ENCODE measurements around the gene BTBD9. TPM values are rescaled to one million over a fixed set of nuclear protein-coding genes. Genes with fewer than 3 reads are reported as not detected.

BTBD9 gene
- total and polyA plus RNA-seq, 5 donors: 9.8 to 24.6 (median 23.7) TPM

- ATAC-seq: no peak
- Histone ChIP-seq H3K9me3 (ENCODE audit: control insufficient read depth, low read length) (no peaks in the 10 kb centered on the region), H3K27me3 (ENCODE audit: control insufficient read depth, insufficient read depth) (no peaks in the 10 kb centered on the region), H3K4me3 (ENCODE audit: low read length) (no peak overlapping the region), H3K27ac (ENCODE audit: low read length) (no peak overlapping the region), H3K4me1 (ENCODE audit: control insufficient read depth, insufficient read depth, low read length) (peaks cover 10% of the 10 kb centered on the region)
- 65% methylated on average over 18 of the region's 18 CpGs for WGBS
- intact Hi-C loops (cut with DNase I): no loop called here
- no peak for DNase-seq
These were observed 430.1 kb downstream of the BTBD9 start for GRCh38 chr6:38209371-38210260.

GRCh38 chr6:38208028-38208427, 431.7 kb downstream of the BTBD9 start:
- Histone ChIP-seq H3K27me3 (ENCODE audit: control insufficient read depth, insufficient read depth) (no peaks in the 10 kb centered on the region), H3K4me3 (ENCODE audit: low read length) (no peak overlapping the region), H3K4me1 (ENCODE audit: control insufficient read depth, insufficient read depth, low read length) (peaks cover 10% of the 10 kb centered on the region), H3K9me3 (ENCODE audit: control insufficient read depth, low read length) (no peaks in the 10 kb centered on the region), H3K27ac (ENCODE audit: low read length) (no peak overlapping the region)
- intact Hi-C loops (cut with DNase I): no loop called here
- DNase-seq: no peak
- no peak for ATAC-seq
- WGBS: 95% methylated on average over 8 of the region's 8 CpGs

- intact Hi-C loops (cut with DNase I): no loop called here
- ATAC-seq (no peak), DNase-seq (no peak)
- H3K27me3 ChIP-seq (ENCODE audit: control insufficient read depth, insufficient read depth): no peaks in the 10 kb centered on the region
- peaks cover 6% of the 10 kb centered on the region for H3K4me1 ChIP-seq (ENCODE audit: control insufficient read depth, insufficient read depth, low read length)
- 95% methylated on average over 4 of the region's 4 CpGs for WGBS
- no peak overlapping the region for H3K4me3 ChIP-seq (ENCODE audit: low read length)
- no peak overlapping the region for H3K27ac ChIP-seq (ENCODE audit: low read length)
- H3K9me3 ChIP-seq (ENCODE audit: control insufficient read depth, low read length): no peaks in the 10 kb centered on the region
These were observed 432.4 kb downstream of the BTBD9 start for GRCh38 chr6:38207375-38207774.

- ATAC-seq: no peak
- intact Hi-C loops (cut with DNase I): no loop called here
- WGBS: 74% methylated on average over 8 of the region's 8 CpGs
- H3K4me1 ChIP-seq (ENCODE audit: control insufficient read depth, insufficient read depth, low read length): no peaks in the 10 kb centered on the region
- no peak overlapping the region for H3K4me3 ChIP-seq (ENCODE audit: low read length)
- no peak overlapping the region for H3K27ac ChIP-seq (ENCODE audit: low read length)
- no peaks in the 10 kb centered on the region for H3K27me3 ChIP-seq (ENCODE audit: control insufficient read depth, insufficient read depth)
- no peaks in the 10 kb centered on the region for H3K9me3 ChIP-seq (ENCODE audit: control insufficient read depth, low read length)
- no peak for DNase-seq
These were observed 441.5 kb downstream of the BTBD9 start for GRCh38 chr6:38198219-38198618.

DNA sequence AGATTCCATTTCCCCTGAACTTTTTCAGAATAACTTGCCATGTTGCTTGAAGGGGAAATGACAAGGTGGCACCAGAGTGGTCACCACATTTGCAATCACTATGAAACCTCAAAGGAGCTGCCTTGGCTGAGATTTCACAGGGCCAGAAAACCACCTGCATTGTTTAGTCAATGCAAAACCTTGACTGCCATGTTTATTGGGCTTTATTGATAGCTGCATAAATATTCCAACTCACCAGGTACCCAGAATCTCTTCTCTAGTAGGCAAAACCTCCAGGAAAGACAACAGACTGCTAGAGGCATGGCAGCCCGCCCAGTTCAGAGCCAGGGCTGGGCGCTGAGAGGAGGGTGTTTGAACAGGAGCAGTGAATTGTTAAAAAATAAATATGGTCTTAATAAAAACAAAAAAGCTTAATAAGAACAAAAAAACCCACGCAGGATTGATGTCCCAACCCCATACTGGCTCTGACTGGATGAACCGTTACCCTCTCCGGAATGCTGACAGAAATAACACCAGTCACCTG, 444.6 kb downstream of the BTBD9 start:
- WGBS: 97% methylated on average over 5 of the region's 5 CpGs

GRCh38 chr6:38194589-38194988, 445.1 kb downstream of the BTBD9 start:
- Histone ChIP-seq H3K4me1 (ENCODE audit: control insufficient read depth, insufficient read depth, low read length) (no peaks in the 10 kb centered on the region), H3K4me3 (ENCODE audit: low read length) (no peak overlapping the region), H3K27ac (ENCODE audit: low read length) (no peak overlapping the region), H3K27me3 (ENCODE audit: control insufficient read depth, insufficient read depth) (no peaks in the 10 kb centered on the region), H3K9me3 (ENCODE audit: control insufficient read depth, low read length) (no peaks in the 10 kb centered on the region)
- DNase-seq (no peak), ATAC-seq (no peak)
- WGBS: 93% methylated on average over 7 of the region's 7 CpGs
- intact Hi-C loops (cut with DNase I): no loop called here

More for the DNA sequence above, 444.6 kb downstream of the BTBD9 start:
- Histone ChIP-seq H3K9me3 (ENCODE audit: control insufficient read depth, low read length) (no peaks in the 10 kb centered on the region), H3K4me1 (ENCODE audit: control insufficient read depth, insufficient read depth, low read length) (no peaks in the 10 kb centered on the region), H3K27ac (ENCODE audit: low read length) (no peak overlapping the region), H3K27me3 (ENCODE audit: control insufficient read depth, insufficient read depth) (no peaks in the 10 kb centered on the region), H3K4me3 (ENCODE audit: low read length) (no peak overlapping the region)
- DNase-seq (no peak), ATAC-seq (no peak)
- intact Hi-C loops (cut with DNase I): no loop called here

- no peaks in the 10 kb centered on the region for H3K9me3 ChIP-seq (ENCODE audit: control insufficient read depth, low read length)
- DNase-seq: no peak
- H3K4me3 ChIP-seq (ENCODE audit: low read length): no peak overlapping the region
- no peak overlapping the region for H3K27ac ChIP-seq (ENCODE audit: low read length)
- ATAC-seq: no peak
- H3K27me3 ChIP-seq (ENCODE audit: control insufficient read depth, insufficient read depth): no peaks in the 10 kb centered on the region
- WGBS: 92% methylated on average over 2 of the region's 2 CpGs
- H3K4me1 ChIP-seq (ENCODE audit: control insufficient read depth, insufficient read depth, low read length): no peaks in the 10 kb centered on the region
- intact Hi-C loops (cut with DNase I): no loop called here
These were observed 445.5 kb downstream of the BTBD9 start for GRCh38 chr6:38194282-38194572.

DNA sequence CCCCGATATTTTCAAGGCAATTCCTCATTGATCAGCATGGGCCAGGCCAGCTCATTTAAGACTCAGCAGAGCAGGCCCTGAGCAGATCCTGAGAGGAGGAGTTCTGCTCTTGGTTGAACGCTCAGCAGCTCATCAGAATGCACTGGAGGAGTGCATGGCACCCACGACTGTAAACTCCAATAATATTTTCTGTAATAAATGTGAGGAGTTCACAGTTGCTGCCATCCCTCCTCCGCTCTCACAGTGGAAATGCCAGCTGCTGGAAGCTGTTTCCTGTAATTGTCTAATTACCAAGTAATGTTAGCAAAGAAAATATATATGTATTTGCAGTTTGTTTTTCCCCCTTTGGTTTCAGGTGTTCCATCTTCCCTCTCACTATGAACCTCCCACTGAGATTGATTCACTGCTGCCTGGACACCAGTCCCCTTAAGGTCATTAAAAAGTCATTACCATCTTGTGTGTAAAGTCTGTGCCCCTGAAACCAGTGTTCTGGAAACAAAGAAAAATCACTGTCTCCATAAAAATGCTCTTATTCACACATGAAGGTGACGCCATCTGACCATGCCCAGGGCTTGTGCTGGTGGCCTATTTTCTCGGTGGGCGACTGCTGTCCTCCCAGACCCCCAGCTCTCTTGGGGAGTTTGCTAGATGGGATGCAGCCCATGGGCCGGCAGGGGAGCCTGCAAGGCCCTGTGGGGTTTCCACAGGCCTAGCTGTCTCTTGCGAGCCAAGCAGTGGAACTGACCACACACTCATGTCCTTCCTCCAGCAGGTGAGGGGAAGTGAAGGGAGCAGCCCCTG, 446.0 kb downstream of the BTBD9 start:
- Histone ChIP-seq H3K4me3 (ENCODE audit: low read length) (no peak overlapping the region), H3K4me1 (ENCODE audit: control insufficient read depth, insufficient read depth, low read length) (no peaks in the 10 kb centered on the region), H3K27me3 (ENCODE audit: control insufficient read depth, insufficient read depth) (no peaks in the 10 kb centered on the region), H3K9me3 (ENCODE audit: control insufficient read depth, low read length) (no peaks in the 10 kb centered on the region), H3K27ac (ENCODE audit: low read length) (no peak overlapping the region)
- intact Hi-C loops (cut with DNase I): no loop called here
- no peak for ATAC-seq
- 85% methylated on average over 9 of the region's 9 CpGs for WGBS
- DNase-seq: no peak

DNA sequence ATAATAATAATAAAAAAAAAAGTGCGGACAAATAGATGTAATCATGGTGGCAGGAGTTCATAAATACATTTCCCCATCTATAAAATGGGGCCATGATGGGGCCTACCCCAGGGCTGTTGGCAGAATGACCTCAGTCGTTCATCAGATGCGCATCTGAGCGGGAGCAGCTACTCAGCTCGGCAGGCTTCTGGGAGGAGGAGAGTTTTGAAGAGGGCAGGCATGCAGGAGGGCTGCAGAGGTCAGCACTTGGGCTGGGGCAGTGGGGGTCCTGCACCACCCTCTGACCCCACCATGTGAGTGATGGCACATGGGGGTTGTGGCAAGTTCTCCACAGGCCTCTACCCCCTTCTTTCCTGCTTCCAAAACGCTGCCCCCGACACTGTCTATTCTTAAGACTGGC, 446.7 kb downstream of the BTBD9 start:
- ATAC-seq: no peak
- Histone ChIP-seq H3K4me1 (ENCODE audit: control insufficient read depth, insufficient read depth, low read length) (no peaks in the 10 kb centered on the region), H3K27ac (ENCODE audit: low read length) (no peak overlapping the region), H3K27me3 (ENCODE audit: control insufficient read depth, insufficient read depth) (no peaks in the 10 kb centered on the region), H3K9me3 (ENCODE audit: control insufficient read depth, low read length) (no peaks in the 10 kb centered on the region), H3K4me3 (ENCODE audit: low read length) (no peak overlapping the region)
- intact Hi-C loops (cut with DNase I): no loop called here
- 91% methylated on average over 7 of the region's 7 CpGs for WGBS
- no peak for DNase-seq

- H3K27ac ChIP-seq (ENCODE audit: low read length): no peak overlapping the region
- H3K27me3 ChIP-seq (ENCODE audit: control insufficient read depth, insufficient read depth): no peaks in the 10 kb centered on the region
- H3K9me3 ChIP-seq (ENCODE audit: control insufficient read depth, low read length): no peaks in the 10 kb centered on the region
- no peak overlapping the region for H3K4me3 ChIP-seq (ENCODE audit: low read length)
- intact Hi-C loops (cut with DNase I): no loop called here
- no peak for ATAC-seq
- DNase-seq: no peak
- WGBS: 70% methylated on average over 5 of the region's 5 CpGs
- H3K4me1 ChIP-seq (ENCODE audit: control insufficient read depth, insufficient read depth, low read length): no peaks in the 10 kb centered on the region
These were observed 447.2 kb downstream of the BTBD9 start for GRCh38 chr6:38192487-38192886.

GRCh38 chr6:38192011-38192410, 447.7 kb downstream of the BTBD9 start:
- Histone ChIP-seq H3K9me3 (ENCODE audit: control insufficient read depth, low read length) (no peaks in the 10 kb centered on the region), H3K27ac (ENCODE audit: low read length) (no peak overlapping the region), H3K4me1 (ENCODE audit: control insufficient read depth, insufficient read depth, low read length) (no peaks in the 10 kb centered on the region), H3K4me3 (ENCODE audit: low read length) (no peak overlapping the region), H3K27me3 (ENCODE audit: control insufficient read depth, insufficient read depth) (no peaks in the 10 kb centered on the region)
- DNase-seq: no peak
- no peak for ATAC-seq
- WGBS: 78% methylated on average over 9 of the region's 9 CpGs
- intact Hi-C loops (cut with DNase I): no loop called here
